Measurements from ENCODE around the gene TTC27. TPM values are rescaled to one million over a fixed set of nuclear protein-coding genes. Genes with fewer than 3 reads are reported as not detected.
"Not testable (repeated sequence)": the region's sequence is repeated elsewhere in the genome, so short reads cannot be mapped to it uniquely, and the experiment has no call there.

The TTC27 gene
- total RNA-seq, 1 donor from 2014 or later, result 12.2 TPM

GRCh38 chr2:32865399-32866068 is 237.7 kb downstream of the TTC27 start:
- no peak for ATAC-seq
- H3K27me3 ChIP-seq (ENCODE audit: low read depth), result no peaks in the 10 kb centered on the region
- TF ChIP-seq CTCF (IDR thresholded peaks at IDR 0.05), result no peak
- H3K4me3 ChIP-seq, result no peak overlapping the region
- H3K4me1 ChIP-seq, result no peaks in the 10 kb centered on the region
- no peak overlapping the region for H3K27ac ChIP-seq
- DNase-seq, result no peak
- intact Hi-C loops (cut with DNase I), result no loop called here
- H3K36me3 ChIP-seq, result no peaks in the 10 kb centered on the region
- H3K9me3 ChIP-seq, result no peaks in the 10 kb centered on the region

GRCh38 chr2:32866462-32866861 is 238.6 kb downstream of the TTC27 start:
- H3K27ac ChIP-seq; H3K36me3 ChIP-seq; ATAC-seq; H3K4me3 ChIP-seq; H3K4me1 ChIP-seq; intact Hi-C loops (cut with DNase I); H3K9me3 ChIP-seq; DNase-seq; H3K27me3 ChIP-seq (ENCODE audit: low read depth): not testable (repeated sequence)

Small RNAs within 50 kb of the gene (microRNA-seq; reads per million reads assigned to microRNA genes)
- not detected for gene MIR4765 (ENCODE audit: borderline number of aligned reads)
